GM15510 (cell line): Measurements from ENCODE around the gene DPYSL4.

ENCODE experiments used
- POLR2A ChIP-seq: IDR thresholded peaks from 3 replicates; pipeline ENCODE4 v1.6.1; 2011; ENCODE audit warnings: borderline replicate concordance; ENCODE audit not compliant: insufficient read length; ENCODE audit errors: extremely low read depth

The DPYSL4 gene

DNA sequence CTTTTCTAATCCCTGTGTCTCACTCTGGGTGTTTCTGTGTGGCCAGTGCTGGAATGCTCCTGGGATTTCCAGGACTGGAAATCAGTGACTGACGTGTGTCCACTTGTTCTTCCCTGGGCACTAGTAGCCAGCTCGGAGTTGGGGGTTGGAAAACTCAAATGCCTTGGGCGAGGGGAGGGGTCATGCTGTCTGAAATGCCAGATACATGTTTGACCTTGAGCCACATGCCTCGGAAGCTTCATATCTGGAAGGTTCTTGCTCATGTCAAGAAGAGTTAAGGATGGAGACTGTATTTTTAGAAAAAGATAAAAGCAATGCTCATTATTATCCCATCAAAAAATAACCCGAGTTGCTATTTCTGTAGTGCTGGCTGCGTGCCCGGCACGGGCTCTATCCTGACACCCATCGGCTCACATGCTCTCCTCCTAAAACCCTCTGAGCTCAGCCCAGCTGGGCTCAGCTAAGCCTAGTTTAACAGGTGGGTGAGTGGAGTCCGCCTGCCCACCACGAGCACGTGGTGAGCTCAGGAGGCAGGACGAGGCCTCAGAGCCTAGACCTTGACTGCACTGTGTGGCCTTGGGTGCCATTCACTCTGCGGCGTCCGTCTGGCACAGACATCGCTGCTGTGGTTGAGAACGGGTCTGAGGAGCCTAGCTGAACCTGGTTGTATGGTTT is 6.4 kb downstream of the DPYSL4 start:
- TF ChIP-seq POLR2A = no peak

DNA sequence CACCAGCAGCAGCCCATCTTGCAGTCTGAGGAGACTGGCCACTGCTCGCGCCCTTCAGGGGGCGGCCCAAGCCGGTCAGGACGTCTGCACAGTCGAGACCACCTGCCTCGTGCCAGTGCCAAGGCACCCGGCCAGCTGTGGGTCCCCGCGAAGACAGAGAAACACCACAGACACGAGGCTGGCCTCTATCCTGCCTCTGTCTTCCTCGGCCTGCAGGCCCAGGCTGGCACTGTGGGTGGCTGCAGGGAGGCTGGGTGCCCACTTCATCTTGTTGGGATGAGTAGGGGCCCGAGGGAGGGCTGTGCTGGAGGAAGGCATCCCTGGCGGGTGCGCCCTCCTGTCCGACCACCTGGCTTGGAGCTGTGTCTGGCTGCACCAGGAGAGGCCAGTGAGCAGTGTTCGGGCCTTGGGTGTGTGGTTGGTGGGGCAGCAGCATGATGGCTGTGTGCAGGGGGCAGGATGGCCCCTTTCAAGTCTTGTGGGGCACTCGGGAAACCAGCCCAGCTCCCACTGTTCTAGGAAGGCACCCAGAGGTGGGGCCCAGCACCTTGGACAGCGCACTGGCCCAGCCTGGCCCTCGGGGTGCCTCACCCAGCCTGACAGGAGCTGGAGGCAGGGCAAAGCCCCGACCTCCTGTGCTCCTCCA is 7.3 kb downstream of the DPYSL4 start:
- TF ChIP-seq POLR2A = no peak

DNA sequence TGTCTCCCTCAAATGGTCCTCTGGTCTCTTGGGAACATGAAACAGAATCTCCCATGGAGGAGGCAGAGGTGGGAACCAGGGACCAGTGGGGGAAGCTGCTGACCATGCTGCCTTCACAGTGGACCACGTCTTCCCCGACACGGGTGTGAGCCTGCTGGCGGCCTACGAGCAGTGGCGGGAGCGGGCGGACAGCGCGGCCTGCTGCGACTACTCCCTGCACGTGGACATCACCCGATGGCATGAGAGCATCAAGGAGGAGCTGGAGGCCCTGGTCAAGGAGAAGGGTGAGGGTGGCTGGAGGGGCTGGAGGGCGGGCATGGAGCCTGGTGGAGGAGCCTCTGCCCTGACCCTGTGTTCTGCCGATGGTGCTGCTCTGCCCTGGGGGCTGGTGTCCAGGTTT is 8.0 kb downstream of the DPYSL4 start:
- TF ChIP-seq POLR2A = no peak

DNA sequence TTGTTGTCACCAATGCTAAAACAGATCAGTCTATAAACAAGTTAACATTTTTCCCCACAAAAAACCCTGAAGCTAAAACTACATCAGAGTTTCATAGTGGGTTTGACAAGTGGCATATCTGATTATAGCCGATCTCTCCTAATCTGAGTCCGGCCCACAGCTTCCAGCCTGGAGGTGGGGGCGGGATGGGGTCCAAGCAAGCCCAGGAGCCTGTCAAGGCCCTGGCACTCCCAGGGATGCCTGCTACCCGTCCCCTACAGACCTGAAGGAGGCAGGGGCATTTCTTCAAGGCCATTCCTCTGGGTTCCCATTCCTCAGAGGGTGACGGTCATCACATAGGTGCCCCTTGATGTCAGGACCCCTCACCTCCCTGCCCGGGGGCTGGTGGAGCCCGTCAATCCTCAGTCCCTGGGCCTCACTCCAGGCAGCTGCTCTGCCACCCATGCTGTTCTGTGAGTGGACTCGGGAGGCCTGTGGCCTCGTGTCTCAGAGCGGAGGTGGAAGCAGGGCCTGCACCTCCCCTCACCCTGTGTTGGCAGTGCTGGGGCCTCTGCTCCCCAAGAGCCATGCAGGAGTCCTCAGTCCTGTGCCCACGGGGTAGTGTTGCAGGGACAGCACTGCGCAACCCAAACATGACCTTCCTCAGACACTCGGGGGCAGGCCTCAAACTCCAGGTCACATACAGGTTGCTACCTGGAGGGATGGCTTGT is 8.8 kb downstream of the DPYSL4 start:
- no peak for TF ChIP-seq POLR2A

DNA sequence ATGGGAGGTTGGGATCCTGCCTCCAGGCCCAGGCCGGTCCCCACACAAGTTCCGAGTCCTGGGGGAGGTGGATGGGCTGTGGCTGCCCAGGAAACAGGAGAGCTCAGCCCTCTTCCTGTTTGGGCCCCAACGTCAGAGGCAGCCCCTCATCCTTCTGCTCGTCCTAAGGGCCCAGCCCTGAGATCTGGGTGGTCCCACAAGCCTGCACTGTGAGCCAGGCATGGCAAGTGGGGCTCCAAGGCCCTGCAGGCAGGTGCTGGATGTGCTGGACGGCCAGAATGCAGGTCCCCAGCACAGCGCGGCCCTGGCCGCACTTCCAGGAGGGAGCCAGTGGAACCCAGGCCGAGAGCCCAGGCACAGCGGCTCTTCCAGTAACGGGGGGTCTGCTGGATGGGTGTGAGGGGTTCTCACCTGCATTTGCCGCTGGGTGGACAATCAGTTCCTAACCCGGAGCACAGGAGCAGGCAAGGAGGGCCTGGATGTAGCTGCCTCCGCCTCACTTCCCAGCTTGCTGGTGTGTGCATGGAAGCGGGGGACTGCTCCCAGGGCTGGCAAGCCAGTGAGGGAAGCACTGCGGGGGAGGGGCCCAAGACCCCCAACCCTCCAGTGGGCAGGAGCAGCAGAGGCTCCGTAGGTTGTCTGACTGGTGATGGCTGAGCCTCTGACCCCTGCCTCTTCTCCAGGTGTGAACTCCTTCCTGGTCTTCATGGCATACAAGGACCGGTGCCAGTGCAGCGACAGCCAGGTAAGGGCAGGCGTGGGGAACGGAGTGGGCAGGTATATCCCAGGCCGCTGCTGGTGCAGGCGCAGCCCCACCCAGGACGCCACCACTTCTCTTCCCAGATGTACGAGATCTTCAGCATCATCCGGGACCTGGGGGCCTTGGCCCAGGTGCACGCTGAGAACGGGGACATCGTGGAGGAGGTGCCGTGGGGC is 9.7 kb downstream of the DPYSL4 start:
- no peak for TF ChIP-seq POLR2A

DNA sequence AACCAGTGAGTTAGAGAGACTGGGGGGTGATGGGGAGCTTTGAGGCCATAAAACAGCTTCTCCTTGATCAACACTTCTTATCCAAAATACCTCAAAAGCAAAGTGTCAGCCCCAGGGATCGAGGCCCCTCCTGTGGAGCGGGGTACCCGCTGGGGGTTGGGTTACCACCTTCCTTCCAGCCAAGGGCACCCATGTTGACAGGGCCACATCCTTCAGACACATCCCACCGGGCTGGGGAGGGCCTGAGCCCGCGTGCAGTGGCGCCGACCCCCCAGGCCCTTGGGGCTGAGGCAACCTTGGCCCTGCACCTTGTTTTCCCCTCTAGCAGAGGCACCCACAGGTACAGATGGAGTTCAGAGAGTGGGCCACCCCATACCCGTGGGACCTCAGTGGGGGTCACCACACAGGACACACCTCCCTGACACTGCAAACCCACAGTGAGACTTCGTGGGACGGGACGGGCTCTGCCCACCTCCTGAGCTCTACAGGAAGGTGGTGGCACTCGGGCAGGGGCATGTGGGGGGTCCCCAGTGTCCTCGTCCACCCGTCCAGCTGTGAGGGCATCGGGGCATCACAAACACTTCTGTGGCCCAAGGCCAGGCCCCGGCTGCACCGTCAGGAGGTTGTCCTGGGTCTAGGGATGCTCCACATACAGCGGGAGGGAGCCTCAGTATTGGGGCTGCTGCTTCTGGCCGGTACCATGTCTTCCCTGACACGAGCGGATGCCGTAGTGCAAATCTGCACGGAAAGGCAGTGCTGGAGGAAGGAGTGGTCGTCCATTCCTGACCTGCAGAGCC is 10.7 kb downstream of the DPYSL4 start:
- TF ChIP-seq POLR2A = no peak

DNA sequence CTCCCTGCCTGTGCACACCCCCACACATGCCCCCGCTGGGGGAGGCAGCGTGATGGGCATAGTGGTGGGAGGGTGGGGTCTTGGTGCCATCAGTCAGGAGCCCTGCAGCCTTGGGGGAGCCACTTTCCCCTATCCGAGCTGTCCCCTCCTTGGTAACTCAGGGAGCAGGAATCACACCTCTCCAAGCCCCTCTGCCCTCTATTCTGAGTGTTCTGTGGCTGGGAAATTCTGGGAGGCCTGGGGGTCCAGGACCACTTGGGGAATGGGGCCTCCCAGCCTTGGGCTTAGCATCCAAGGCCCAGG is 11.3 kb downstream of the DPYSL4 start:
- no peak for TF ChIP-seq POLR2A

DNA sequence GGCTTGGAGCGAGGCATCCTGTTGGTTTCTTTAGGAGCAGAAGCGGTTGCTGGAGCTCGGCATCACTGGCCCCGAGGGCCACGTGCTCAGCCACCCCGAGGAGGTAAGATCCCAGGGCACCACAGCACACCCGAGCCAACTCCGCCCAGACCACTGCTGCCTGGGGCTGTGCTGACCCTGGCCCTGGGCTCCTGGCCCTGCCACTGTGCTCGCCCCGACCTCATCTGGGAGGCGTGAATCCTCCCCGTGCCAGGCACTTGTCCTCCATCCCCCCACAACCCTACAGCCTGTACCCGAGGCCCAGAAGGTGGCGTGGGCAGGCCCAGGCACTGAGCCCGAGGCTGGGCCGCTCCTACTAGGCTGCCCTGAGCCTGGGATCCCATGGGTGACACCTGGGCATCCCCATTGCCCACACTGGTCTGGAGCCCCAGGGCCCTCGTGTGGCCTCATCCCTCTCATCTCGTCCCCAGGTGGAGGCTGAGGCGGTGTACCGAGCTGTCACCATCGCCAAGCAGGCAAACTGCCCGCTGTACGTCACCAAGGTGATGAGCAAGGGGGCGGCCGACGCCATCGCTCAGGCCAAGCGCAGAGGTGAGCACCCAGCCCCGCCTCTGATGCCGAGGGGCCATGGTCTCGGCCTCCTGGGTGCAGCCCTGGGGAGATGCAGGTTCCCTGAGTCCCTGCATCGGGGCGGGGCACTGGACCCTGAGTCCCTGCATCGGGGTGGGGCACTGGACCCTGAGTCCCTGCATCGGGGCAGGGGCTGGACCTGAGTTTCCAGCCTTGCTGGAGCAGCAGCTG is 11.8 kb downstream of the DPYSL4 start:
- no peak for TF ChIP-seq POLR2A

DNA sequence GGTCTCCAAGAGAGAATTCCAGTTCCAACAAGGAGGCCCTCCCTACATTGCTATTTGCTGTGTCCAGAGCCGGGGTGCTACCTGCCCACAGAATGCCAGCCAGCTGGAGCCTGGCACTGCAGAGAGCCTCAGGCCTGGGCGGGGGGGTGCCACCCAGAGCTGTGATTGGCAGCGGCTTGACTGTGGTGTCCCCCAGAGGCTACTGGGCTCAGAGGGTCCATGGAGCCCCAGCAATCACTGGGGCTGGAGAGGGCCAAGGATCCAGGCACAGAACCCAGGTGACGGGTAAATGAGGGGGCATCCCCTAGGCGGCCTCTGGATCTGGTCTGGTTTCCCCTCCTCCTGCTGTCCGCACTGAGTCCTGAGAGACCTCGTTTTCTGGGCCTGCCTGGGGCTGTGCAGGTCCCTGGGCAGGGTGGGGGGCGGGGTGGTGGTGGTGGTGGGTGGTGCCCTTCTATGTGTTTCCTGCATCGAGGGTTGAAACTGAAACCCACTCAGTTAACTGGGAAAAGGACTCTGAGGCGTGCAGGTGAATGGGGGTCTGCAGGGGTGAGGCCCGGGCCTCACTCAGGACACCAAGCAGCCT is 12.6 kb downstream of the DPYSL4 start:
- TF ChIP-seq POLR2A = no peak

DNA sequence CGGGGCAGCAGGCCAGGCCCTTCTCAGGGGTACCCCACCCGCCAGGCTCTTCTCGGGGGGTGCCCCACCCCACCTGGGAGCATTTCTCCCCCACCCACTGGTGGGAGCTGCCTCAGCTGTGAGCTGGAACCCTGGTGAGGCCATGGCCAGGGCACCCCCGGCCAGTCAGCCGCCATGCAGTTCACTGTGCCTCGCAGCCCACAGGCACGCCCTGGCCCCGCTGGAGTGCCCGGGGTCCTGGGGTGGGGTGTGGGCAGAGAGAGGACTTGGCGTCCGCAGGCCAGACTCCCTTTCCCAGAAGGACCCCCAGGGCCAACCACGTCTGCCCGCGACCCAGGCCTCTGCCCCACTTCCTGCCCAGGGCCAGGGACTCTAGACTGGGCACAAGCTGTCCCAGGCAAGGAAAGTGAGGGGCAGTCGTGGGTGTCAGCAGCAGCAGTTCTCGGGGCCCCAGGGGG is 13.1 kb downstream of the DPYSL4 start:
- TF ChIP-seq POLR2A = no peak

DNA sequence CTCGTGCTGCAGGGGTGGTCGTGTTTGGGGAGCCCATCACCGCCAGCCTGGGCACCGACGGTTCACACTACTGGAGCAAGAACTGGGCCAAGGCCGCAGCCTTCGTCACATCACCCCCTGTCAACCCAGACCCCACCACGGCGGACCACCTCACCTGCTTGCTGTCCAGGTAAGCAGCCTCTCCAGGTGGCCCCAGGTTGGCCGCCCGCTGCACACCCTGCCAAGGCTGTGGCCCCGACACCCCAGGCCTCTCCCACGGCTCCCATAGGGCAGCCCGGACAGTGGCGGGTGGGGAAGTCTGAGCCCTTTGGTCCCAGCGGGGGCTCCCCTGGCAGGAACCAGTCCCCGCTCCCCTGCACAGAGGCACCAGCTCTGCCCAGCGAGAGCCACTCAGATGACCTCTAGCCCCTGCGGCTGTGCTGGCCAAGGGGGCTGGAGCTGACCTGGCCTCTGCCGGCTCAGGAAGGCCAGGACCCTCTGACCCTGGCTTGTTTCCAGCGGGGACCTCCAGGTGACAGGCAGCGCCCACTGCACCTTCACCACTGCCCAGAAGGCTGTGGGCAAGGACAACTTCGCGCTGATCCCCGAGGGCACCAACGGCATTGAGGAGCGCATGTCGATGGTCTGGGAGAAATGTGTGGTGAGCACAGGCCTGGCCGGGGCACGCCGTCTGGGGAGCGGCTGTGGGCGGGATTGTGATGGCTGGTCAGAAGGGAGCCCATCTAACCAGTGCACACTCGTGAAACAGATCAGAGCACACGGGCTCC is 13.8 kb downstream of the DPYSL4 start:
- no peak for TF ChIP-seq POLR2A
